Upper lobe of left lung (tissue), 6 donors: ENCODE measurements around the gene RPS6KA2. TPM values are rescaled to one million over a fixed set of nuclear protein-coding genes. Genes with fewer than 3 reads are reported as not detected.

ENCODE experiments used
- ATAC-seq, 2 donors: fragments of 200-7000 bp; cut with Tn5 transposase; one replicate each; pipeline ENCODE4 v1.9.1; 2022; ENCODE audit warnings: mild to moderate bottlenecking in 2 of 2, moderate library complexity in 2 of 2; ENCODE audit not compliant: low FRiP score in 2 of 2
- DNase-seq, 2 donors: peaks; one replicate each; pipeline ENCODE4 v3.0.0-alpha.2; 2019 to 2020
- H3K27ac ChIP-seq, 4 donors: fragments of 200-600 bp; sonication (generic); one replicate each; pipeline ENCODE4 v1.5.1; 2016 to 2019
- H3K27me3 ChIP-seq, 4 donors: fragments of 200-600 bp; sonication (generic); one replicate each; pipeline ENCODE4 v1.5.1; 2017 to 2019
- H3K36me3 ChIP-seq, 4 donors: fragments of 200-600 bp; sonication (generic); one replicate each; pipeline ENCODE4 v1.5.1; 2016 to 2019
- H3K4me1 ChIP-seq, 4 donors: fragments of 200-600 bp; sonication (generic); one replicate each; pipeline ENCODE4 v1.5.1; 2018 to 2019
- H3K4me3 ChIP-seq, 4 donors: fragments of 200-600 bp; sonication (generic); one replicate each; pipeline ENCODE4 v1.5.1; 2017 to 2019; ENCODE audit warnings: mild to moderate bottlenecking in 2 of 4, moderate library complexity in 1 of 4
- H3K9me3 ChIP-seq, 4 donors: fragments of 200-600 bp; sonication (generic); one replicate each; pipeline ENCODE4 v1.5.1; 2018 to 2019
- EP300 ChIP-seq, 4 donors: sonication (generic); formaldehyde crosslinking; IDR thresholded peaks; one replicate each; pipeline ENCODE4 v1.5.1; 2017; ENCODE audit warnings: antibody characterized with exemption in 4 of 4, control low read depth in 2 of 4
- POLR2A ChIP-seq, 4 donors: fragments of 450-650 bp; IDR thresholded peaks; one replicate each; pipeline ENCODE4 v1.5.1; 2016 to 2017; ENCODE audit warnings: antibody characterized with exemption in 4 of 4, mild to moderate bottlenecking in 2 of 4
- POLR2AphosphoS5 ChIP-seq, 2 donors: sonication (generic); formaldehyde crosslinking; IDR thresholded peaks; one replicate each; pipeline ENCODE4 v1.5.1; 2017; ENCODE audit warnings: antibody characterized with exemption in 2 of 2
- WGBS, 2 donors: methylation state at CpG; one replicate each; pipeline ENCODE4 v1.1.5; 2017 to 2018; 5-methylcytosine and 5-hydroxymethylcytosine counted together
- total RNA-seq, 6 donors: library from RNA; depleted of rRNA in 4 of 6; stranded (reverse); fragments of >200 nt in 4 of 6; gene quantifications; one replicate each; pipeline versions ENCODE4 v1.1.0 to v1.2.1, GENCODE V29; 2016 to 2021
- TF ChIP-seq, protein P1 (sequence below), 6 experiments: fragments of 450-650 bp in 4 of 6; fragments of 200-600 bp in 2 of 6; sonication (generic) in 2 of 6; IDR thresholded peaks; one replicate each; pipeline ENCODE4 v1.5.1; 2016 to 2019; ENCODE audit warnings: antibody characterized with exemption in 6 of 6
- donor health status: DM: no; HTN: no; CAD: no; lungs with moderate emphysema.
- donor health status: DM: no; HTN: yes; CAD: no; lungs with severe emphysema.

The RPS6KA2 gene
- total RNA-seq, 6 donors from 2014 or later, result 101 to 233 (median 168) TPM

DNA sequence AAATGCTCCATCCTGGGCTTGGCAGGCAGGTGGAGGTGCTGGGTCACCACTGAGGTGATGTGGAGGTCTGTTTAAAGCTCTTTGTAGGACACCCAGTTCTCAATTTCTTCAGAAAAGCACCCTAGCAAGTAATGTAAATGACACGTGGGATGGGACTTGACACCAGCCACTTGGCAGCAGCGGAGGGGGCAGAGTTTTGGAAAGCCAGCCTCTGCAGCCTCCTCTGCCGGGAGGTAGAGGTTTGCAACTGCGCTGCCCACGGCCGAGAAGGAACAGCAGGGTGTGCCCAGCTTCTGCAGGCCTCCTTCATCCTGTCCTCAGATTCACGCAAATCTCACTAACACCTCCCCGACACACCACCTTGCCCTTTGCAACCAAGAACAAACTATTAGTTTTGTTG, 117.9 kb downstream of the RPS6KA2 start:
- no peak for DNase-seq
- peaks cover 25 to 80% (median 58%) of the 10 kb centered on the region in 4 donors for H3K36me3 ChIP-seq
- H3K4me1 ChIP-seq, result peaks cover 0 to 7% (median 0%) of the 10 kb centered on the region in 4 donors
- H3K9me3 ChIP-seq, result no peaks in the 10 kb centered on the region
- no peak overlapping the region for H3K4me3 ChIP-seq
- 86 to 94% methylated on average over 7 to 8 of the region's 8 CpGs for whole genome bisulfite sequencing, 2 donors
- TF ChIP-seq POLR2AphosphoS5 (IDR thresholded peaks at IDR 0.05) (no peak), POLR2A (IDR thresholded peaks at IDR 0.05) (no peak), EP300 (IDR thresholded peaks at IDR 0.05) (no peak)
- TF ChIP-seq, protein P1, sequence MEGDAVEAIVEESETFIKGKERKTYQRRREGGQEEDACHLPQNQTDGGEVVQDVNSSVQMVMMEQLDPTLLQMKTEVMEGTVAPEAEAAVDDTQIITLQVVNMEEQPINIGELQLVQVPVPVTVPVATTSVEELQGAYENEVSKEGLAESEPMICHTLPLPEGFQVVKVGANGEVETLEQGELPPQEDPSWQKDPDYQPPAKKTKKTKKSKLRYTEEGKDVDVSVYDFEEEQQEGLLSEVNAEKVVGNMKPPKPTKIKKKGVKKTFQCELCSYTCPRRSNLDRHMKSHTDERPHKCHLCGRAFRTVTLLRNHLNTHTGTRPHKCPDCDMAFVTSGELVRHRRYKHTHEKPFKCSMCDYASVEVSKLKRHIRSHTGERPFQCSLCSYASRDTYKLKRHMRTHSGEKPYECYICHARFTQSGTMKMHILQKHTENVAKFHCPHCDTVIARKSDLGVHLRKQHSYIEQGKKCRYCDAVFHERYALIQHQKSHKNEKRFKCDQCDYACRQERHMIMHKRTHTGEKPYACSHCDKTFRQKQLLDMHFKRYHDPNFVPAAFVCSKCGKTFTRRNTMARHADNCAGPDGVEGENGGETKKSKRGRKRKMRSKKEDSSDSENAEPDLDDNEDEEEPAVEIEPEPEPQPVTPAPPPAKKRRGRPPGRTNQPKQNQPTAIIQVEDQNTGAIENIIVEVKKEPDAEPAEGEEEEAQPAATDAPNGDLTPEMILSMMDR (IDR thresholded peaks at IDR 0.05), result no peak
- no peak overlapping the region for H3K27ac ChIP-seq
- no peak for ATAC-seq
- H3K27me3 ChIP-seq, result no peaks in the 10 kb centered on the region

DNA sequence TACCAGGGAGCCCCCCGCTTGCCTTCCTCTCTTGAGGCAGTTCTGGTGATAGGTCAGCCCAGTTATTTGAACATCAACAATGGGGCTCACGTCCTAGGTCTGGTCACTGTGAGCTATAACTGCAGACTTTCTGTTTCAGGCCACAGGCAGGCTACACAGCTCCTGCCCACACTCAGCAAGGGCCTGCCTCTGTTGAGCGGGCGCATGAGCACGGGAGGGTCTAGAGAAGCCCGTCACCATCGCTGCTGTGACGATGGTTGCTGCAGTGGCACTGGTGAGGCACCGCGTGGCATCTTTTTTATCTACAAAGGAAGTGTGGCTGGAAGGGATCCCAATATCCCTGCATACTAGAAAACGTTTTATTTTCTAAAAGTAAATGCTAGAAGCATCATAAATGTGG, 118.3 kb downstream of the RPS6KA2 start:
- H3K36me3 ChIP-seq, result peaks cover 25 to 80% (median 61%) of the 10 kb centered on the region in 4 donors
- no peak for ATAC-seq

DNA sequence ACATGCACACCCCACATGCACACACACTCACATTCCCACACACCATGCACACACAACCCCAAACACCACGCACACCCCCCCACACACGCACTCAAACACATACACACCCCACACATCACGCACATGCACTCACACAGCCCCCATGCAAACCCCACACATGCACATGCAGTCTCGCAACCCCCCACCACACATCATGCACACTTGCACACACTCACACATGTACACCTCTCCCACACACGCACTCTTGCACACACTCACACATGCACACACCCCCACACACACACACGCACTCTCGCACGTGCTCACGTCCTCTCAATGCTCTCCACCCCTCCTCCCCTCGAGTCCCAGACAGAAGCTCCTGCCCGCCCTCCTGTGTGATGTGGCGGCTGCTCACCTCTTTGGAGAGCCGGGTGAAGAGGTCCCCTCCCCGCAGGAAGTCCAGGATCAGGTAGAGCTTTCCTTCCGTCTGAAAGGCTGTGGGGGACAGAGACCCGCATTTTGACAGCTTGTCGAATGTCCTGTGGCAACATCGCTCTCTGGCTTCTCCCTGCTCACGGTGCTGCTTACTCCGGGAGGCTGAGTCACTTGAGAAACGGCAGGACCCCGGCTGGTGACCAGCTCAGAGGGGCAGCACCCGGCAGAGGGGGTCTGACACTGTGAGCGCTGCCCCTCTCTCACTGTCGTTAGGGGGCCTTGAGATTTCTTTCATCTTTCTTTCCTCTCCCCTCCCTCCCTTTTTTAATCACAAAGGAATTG, 119.1 kb downstream of the RPS6KA2 start:
- ATAC-seq (peak in 1 of 2 donors; percentile 35), DNase-seq (no peak)
- H3K4me1 ChIP-seq, result no peaks in the 10 kb centered on the region
- peaks cover 25 to 80% (median 65%) of the 10 kb centered on the region in 4 donors for H3K36me3 ChIP-seq
- no peak for TF ChIP-seq POLR2AphosphoS5 (IDR thresholded peaks at IDR 0.05)
- TF ChIP-seq EP300 (IDR thresholded peaks at IDR 0.05), result no peak
- TF ChIP-seq POLR2A (IDR thresholded peaks at IDR 0.05), result no peak
- TF ChIP-seq, protein P1 (IDR thresholded peaks at IDR 0.05), result no peak
- H3K9me3 ChIP-seq, result no peaks in the 10 kb centered on the region
- H3K4me3 ChIP-seq, result no peak overlapping the region
- H3K27ac ChIP-seq, result no peak overlapping the region
- WGBS, 2 donors, result 92 to 93% methylated on average over 23 to 25 of the region's 25 CpGs
- H3K27me3 ChIP-seq, result no peaks in the 10 kb centered on the region

More for the DNA sequence above, 118.3 kb downstream of the RPS6KA2 start:
- DNase-seq, result no peak
- peaks cover 0 to 2% (median 0%) of the 10 kb centered on the region in 4 donors for H3K4me1 ChIP-seq
- H3K27me3 ChIP-seq, result no peaks in the 10 kb centered on the region
- H3K9me3 ChIP-seq, result no peaks in the 10 kb centered on the region
- no peak overlapping the region for H3K27ac ChIP-seq
- TF ChIP-seq POLR2AphosphoS5 (IDR thresholded peaks at IDR 0.05) (no peak), POLR2A (IDR thresholded peaks at IDR 0.05) (no peak)
- H3K4me3 ChIP-seq, result no peak overlapping the region
- 81 to 92% methylated on average over 2 to 11 of the region's 11 CpGs for WGBS, 2 donors

GRCh38 chr6:166507380-166507779, 119.7 kb downstream of the RPS6KA2 start:
- ATAC-seq (no peak), DNase-seq (no peak)
- no peak for TF ChIP-seq POLR2AphosphoS5 (IDR thresholded peaks at IDR 0.05)
- TF ChIP-seq, protein P1 (IDR thresholded peaks at IDR 0.05), result no peak
- no peak for TF ChIP-seq POLR2A (IDR thresholded peaks at IDR 0.05)
- no peak for TF ChIP-seq EP300 (IDR thresholded peaks at IDR 0.05)
- no peak overlapping the region for H3K27ac ChIP-seq
- no peaks in the 10 kb centered on the region for H3K4me1 ChIP-seq
- no peaks in the 10 kb centered on the region for H3K27me3 ChIP-seq
- WGBS, 2 donors, result 93 to 97% methylated on average over 2 of the region's 2 CpGs
- no peaks in the 10 kb centered on the region for H3K9me3 ChIP-seq
- peaks cover 25 to 86% (median 71%) of the 10 kb centered on the region in 4 donors for H3K36me3 ChIP-seq
- H3K4me3 ChIP-seq, result no peak overlapping the region

- Histone ChIP-seq H3K4me3 (no peak overlapping the region), H3K27me3 (no peaks in the 10 kb centered on the region), H3K9me3 (no peaks in the 10 kb centered on the region), H3K4me1 (no peaks in the 10 kb centered on the region), H3K36me3 (peaks cover 29 to 99% (median 83%) of the 10 kb centered on the region in 4 donors), H3K27ac (no peak overlapping the region)
- WGBS, 2 donors, result 94 to 97% methylated on average over 28 of the region's 28 CpGs
- no peak for TF ChIP-seq POLR2AphosphoS5 (IDR thresholded peaks at IDR 0.05)
- TF ChIP-seq POLR2A (IDR thresholded peaks at IDR 0.05), result no peak
- TF ChIP-seq, protein P1 (IDR thresholded peaks at IDR 0.05), result no peak
- no peak for TF ChIP-seq EP300 (IDR thresholded peaks at IDR 0.05)
- no peak for DNase-seq
- no peak for ATAC-seq
Measured at GRCh38 chr6:166505133-166505905, 121.7 kb downstream of the RPS6KA2 start.
